Stomach (tissue), 9 donors: ENCODE results near the gene RGS7. TPM values are rescaled to one million over a fixed set of nuclear protein-coding genes. Genes with fewer than 3 reads are reported as not detected.
A peak's percentile ranks its signal among the peaks of the same experiment; 100 is the strongest.

Source experiments
- DNase-seq, 2 donors: peaks; one replicate each; pipeline versions ENCODE4 v3.0.0 to v3.0.0-alpha.2; 2013 to 2019
- H3K27ac ChIP-seq, 5 donors: fragments of 200-600 bp in 4 of 5; sonication (generic) in 4 of 5; one replicate each; pipeline ENCODE4 v1.5.1; 2013 to 2019; ENCODE audit warnings: mild to moderate bottlenecking in 1 of 5, moderate library complexity in 1 of 5
- H3K27me3 ChIP-seq, 3 donors: fragments of 200-600 bp; sonication (generic); one replicate each; pipeline ENCODE4 v1.5.1; 2017 to 2019; ENCODE audit warnings: mixed run types in 1 of 3
- H3K36me3 ChIP-seq, 4 donors: fragments of 200-600 bp; sonication (generic); 1 replicate in 3 of 4; 2 replicates in 1 of 4; pipeline ENCODE4 v1.5.1; 2016 to 2019
- H3K4me1 ChIP-seq, 4 donors: fragments of 200-600 bp; sonication (generic); one replicate each; pipeline ENCODE4 v1.5.1; 2016 to 2019
- H3K4me3 ChIP-seq, 4 donors: fragments of 200-600 bp; sonication (generic) in 3 of 4; one replicate each; pipeline ENCODE4 v1.5.1; 2016 to 2019; ENCODE audit warnings: mild to moderate bottlenecking in 1 of 4
- H3K9me3 ChIP-seq, 4 donors: fragments of 200-600 bp; sonication (generic); one replicate each; pipeline ENCODE4 v1.5.1; 2016 to 2019
- CTCF ChIP-seq, 7 experiments: fragments of 450-650 bp in 4 of 7; fragments of 200-600 bp in 3 of 7; sonication (generic) in 3 of 7; IDR thresholded peaks; one replicate each; pipeline ENCODE4 v1.5.1; 2016 to 2019; ENCODE audit warnings: antibody characterized with exemption in 7 of 7, control low read depth in 2 of 7, mild to moderate bottlenecking in 1 of 7
- EP300 ChIP-seq: sonication (generic); formaldehyde crosslinking; IDR thresholded peaks from one replicate; pipeline ENCODE4 v1.6.1; 2017; ENCODE audit warnings: antibody characterized with exemption
- POLR2A ChIP-seq, 4 donors: fragments of 450-650 bp; IDR thresholded peaks; one replicate each; pipeline ENCODE4 v1.6.1; 2016; ENCODE audit warnings: antibody characterized with exemption in 4 of 4, control low read depth in 2 of 4, mild to moderate bottlenecking in 1 of 4, moderate library complexity in 1 of 4
- POLR2AphosphoS5 ChIP-seq, 3 donors: sonication (generic); formaldehyde crosslinking; IDR thresholded peaks; one replicate each; pipeline ENCODE4 v1.6.1; 2016; ENCODE audit warnings: antibody characterized with exemption in 3 of 3
- WGBS, 5 donors: extraction: QIAGEN DNeasy Blood & Tissue Kit in 3 of 5; methylation state at CpG; one replicate each; pipeline versions ENCODE4 v1.1.5 to v1.1.7; 2013 to 2018; 5-methylcytosine and 5-hydroxymethylcytosine counted together
- intact Hi-C: fragments of 100-400 bp; cut with DNase I; formaldehyde crosslinking; loops from one replicate; pipeline ENCODE4 v1.15.1; 2023; ENCODE audit warnings: low total_unique reads
- polyA plus RNA-seq, 3 donors: library from polyadenylated mRNA; stranded (reverse); fragments of 200-250 nt; gene quantifications; one replicate each; pipeline ENCODE4 v1.2.3, GENCODE V29; 2013
- total RNA-seq, 5 donors: library from RNA; depleted of rRNA; stranded (reverse); fragments of >200 nt; gene quantifications; one replicate each; pipeline versions ENCODE4 v1.1.0 to v1.2.3, GENCODE V29; 2014 to 2016
- donor health status: healthy with polysubstance abuse.
- donor health status: Bipolar disorder and iron deficiency.
- donor health status: healthy.

RGS7 gene
- total and polyA plus RNA-seq, 8 donors: 0.23 to 2.9 (median 1.9) TPM; not detected in 2

GRCh38 chr1:241022366-241022765 lies 334.6 kb downstream of the RGS7 start:
- no peak overlapping the region for H3K4me3 ChIP-seq
- H3K4me1 ChIP-seq: no peaks in the 10 kb centered on the region
- H3K27me3 ChIP-seq: no peaks in the 10 kb centered on the region
- 89 to 94% (median 91%) methylated on average over 4 of the region's 4 CpGs for WGBS, 5 donors
- TF ChIP-seq POLR2AphosphoS5 (IDR thresholded peaks at IDR 0.05): no peak
- TF ChIP-seq POLR2A (IDR thresholded peaks at IDR 0.05): no peak
- TF ChIP-seq CTCF (IDR thresholded peaks at IDR 0.05): no peak
- no peak for TF ChIP-seq EP300
- no peak overlapping the region for H3K27ac ChIP-seq
- no peak for DNase-seq
- no peaks in the 10 kb centered on the region for H3K36me3 ChIP-seq
- intact Hi-C loops: no loop called here
- H3K9me3 ChIP-seq: peaks cover 0 to 16% (median 0%) of the 10 kb centered on the region in 4 donors

- no peaks in the 10 kb centered on the region for H3K4me1 ChIP-seq
- peaks cover 0 to 17% (median 0%) of the 10 kb centered on the region in 4 donors for H3K9me3 ChIP-seq
- H3K27me3 ChIP-seq: no peaks in the 10 kb centered on the region
- no peaks in the 10 kb centered on the region for H3K36me3 ChIP-seq
- WGBS, 5 donors: 79 to 88% (median 87%) methylated on average over 6 of the region's 6 CpGs
- TF ChIP-seq EP300 (no peak), POLR2A (IDR thresholded peaks at IDR 0.05) (no peak), POLR2AphosphoS5 (IDR thresholded peaks at IDR 0.05) (no peak), CTCF (IDR thresholded peaks at IDR 0.05) (no peak)
- intact Hi-C loops: no loop called here
- no peak overlapping the region for H3K27ac ChIP-seq
- DNase-seq: no peak
- H3K4me3 ChIP-seq: no peak overlapping the region
Observed at GRCh38 chr1:241020851-241021697, 335.9 kb downstream of the RGS7 start.

- Histone ChIP-seq H3K27me3 (no peaks in the 10 kb centered on the region), H3K4me3 (no peak overlapping the region), H3K9me3 (peaks cover 0 to 5% (median 0%) of the 10 kb centered on the region in 4 donors), H3K4me1 (no peaks in the 10 kb centered on the region), H3K27ac (no peak overlapping the region), H3K36me3 (no peaks in the 10 kb centered on the region)
- WGBS, 5 donors: 79 to 86% (median 86%) methylated on average over 7 of the region's 7 CpGs
- intact Hi-C loops: no loop called here
- DNase-seq: no peak
- TF ChIP-seq CTCF (IDR thresholded peaks at IDR 0.05) (no peak), POLR2AphosphoS5 (IDR thresholded peaks at IDR 0.05) (no peak), POLR2A (IDR thresholded peaks at IDR 0.05) (no peak), EP300 (no peak)
Observed at GRCh38 chr1:241012708-241013340, 344.2 kb downstream of the RGS7 start.

- WGBS, 5 donors: 78 to 100% (median 86%) methylated on average over 4 of the region's 4 CpGs
- Histone ChIP-seq H3K27ac (no peak overlapping the region), H3K27me3 (no peaks in the 10 kb centered on the region), H3K9me3 (no peaks in the 10 kb centered on the region), H3K4me1 (no peaks in the 10 kb centered on the region), H3K4me3 (no peak overlapping the region), H3K36me3 (no peaks in the 10 kb centered on the region)
- peak in 1 of 2 donors; percentile 24 for DNase-seq
- intact Hi-C loops: no loop called here
- no peak for TF ChIP-seq EP300
- no peak for TF ChIP-seq POLR2AphosphoS5 (IDR thresholded peaks at IDR 0.05)
- TF ChIP-seq CTCF (IDR thresholded peaks at IDR 0.05): no peak
- no peak for TF ChIP-seq POLR2A (IDR thresholded peaks at IDR 0.05)
Observed at GRCh38 chr1:241007668-241008067, 349.3 kb downstream of the RGS7 start.
